Measurements from ENCODE around the gene PLCG1. TPM values are rescaled to one million over a fixed set of nuclear protein-coding genes. Genes with fewer than 3 reads are reported as not detected.

The PLCG1 gene
- total and polyA plus RNA-seq, 2 donors (not counting 3 experiments of a cell fraction or from before 2014, with no cell fraction given) = 164 to 224 TPM

DNA sequence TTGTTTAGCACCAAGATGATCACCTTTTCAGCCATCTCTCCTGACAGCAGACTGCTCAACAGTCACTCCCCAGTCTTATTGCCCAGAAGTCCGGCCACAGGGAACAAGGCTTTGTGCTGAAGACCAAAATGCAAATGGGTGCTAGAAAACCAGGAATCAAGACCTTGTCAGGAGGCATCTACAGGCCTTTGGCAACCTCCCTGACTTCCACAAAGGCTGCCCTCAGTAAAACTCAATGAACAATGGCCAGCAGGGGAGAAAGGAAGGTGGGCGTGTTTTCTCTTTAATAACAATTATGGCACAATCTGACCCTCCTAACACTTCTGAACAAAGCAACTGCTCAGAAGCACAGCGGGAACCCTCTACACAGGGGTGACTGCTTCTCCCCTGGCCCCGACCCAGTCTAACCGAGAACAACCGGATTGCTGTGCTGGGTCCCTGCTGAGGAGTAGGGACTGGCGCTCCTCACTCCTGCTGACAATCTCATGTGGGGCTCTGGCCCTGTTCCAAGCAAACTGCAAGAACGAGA is 41.6 kb downstream of the PLCG1 start:
- no peak overlapping the region for H3K27ac ChIP-seq (ENCODE audit: insufficient read depth, low read depth, low read length)
- no peaks in the 10 kb centered on the region for H4K20me1 ChIP-seq (replicated peaks; ENCODE audit: control insufficient read depth, extremely low read depth, insufficient read depth, low read length)
- no peak overlapping the region for H3K4me2 ChIP-seq (ENCODE audit: insufficient read depth, low read length)
- no TSS peak for BruUV-seq (replicated peaks)
- dilution Hi-C loops (cut with MboI; ENCODE audit: extremely low pct_ligation_motif_present, low sequenced_read_pairs) (no loop called here), intact Hi-C loops (cut with micrococcal nuclease) (no loop called here)
- TF ChIP-seq CTCF (IDR thresholded peaks at IDR 0.05; ENCODE audit: extremely low read depth in 1 of 2, insufficient read depth in 1 of 2, low read depth in 1 of 2, low read length in 2 of 2) (peak in 1 of 2 donors; percentile 9), MAX (IDR thresholded peaks at IDR 0.05; ENCODE audit: insufficient read depth, insufficient read length) (no peak)
- DNase-seq (ENCODE audit: low read depth, low spot score) (peak; percentile 63), FAIRE-seq (peak; percentile 57)
- CTCF ChIA-PET = interaction anchor here (0.6 to 1.7 kb wide), 4 partner anchors 151 to 232 kb away, joined by 3 to 8 read pairs (median 3); partner anchors contain the start of gene LPIN3
- no peak overlapping the region for H3K9ac ChIP-seq (replicated peaks; ENCODE audit: extremely low read depth, insufficient read depth, low read length)
- peaks cover 4% of the 10 kb centered on the region for H3K4me1 ChIP-seq (ENCODE audit: control insufficient read depth, extremely low read depth, insufficient read depth, low read length)
- H3K79me2 ChIP-seq (ENCODE audit: control insufficient read depth, insufficient read depth, low read length) = no peaks in the 10 kb centered on the region
- no peaks in the 10 kb centered on the region for H3K9me3 ChIP-seq (replicated peaks; ENCODE audit: control insufficient read depth, insufficient read depth, low read length)
- H3K36me3 ChIP-seq (ENCODE audit: control insufficient read depth in 2 of 2, extremely low read depth in 1 of 2, insufficient read depth in 2 of 2, low read length in 2 of 2) = peaks cover 8 to 28% of the 10 kb centered on the region in 2 experiments
- H3K4me3 ChIP-seq (replicated peaks in 1 of 3; ENCODE audit: insufficient read depth in 1 of 3, low read depth in 1 of 3, low read length in 3 of 3) = no peak overlapping the region
- H3K9me1 ChIP-seq (replicated peaks; ENCODE audit: control insufficient read depth, extremely low read depth, insufficient read depth, low read length) = no peaks in the 10 kb centered on the region
- no peaks in the 10 kb centered on the region for H3K27me3 ChIP-seq (ENCODE audit: control insufficient read depth in 2 of 2, insufficient read depth in 2 of 2, low read length in 2 of 2)
- POLR2A ChIA-PET = no interaction called here
- H2AFZ ChIP-seq (ENCODE audit: low read depth, low read length) = no peak overlapping the region

- intact Hi-C loops (cut with micrococcal nuclease) = no loop called here
- H3K79me2 ChIP-seq (ENCODE audit: control insufficient read depth, insufficient read depth, low read length) = no peaks in the 10 kb centered on the region
Observed at GRCh38 chr20:41179961-41180360, 42.6 kb downstream of the PLCG1 start.

More at GRCh38 chr20:41179961-41180360, 42.6 kb downstream of the PLCG1 start:
- Histone ChIP-seq H3K36me3 (ENCODE audit: control insufficient read depth in 2 of 2, extremely low read depth in 1 of 2, insufficient read depth in 2 of 2, low read length in 2 of 2) (peaks cover 0 to 18% of the 10 kb centered on the region in 2 experiments), H3K4me1 (ENCODE audit: control insufficient read depth, extremely low read depth, insufficient read depth, low read length) (peaks cover 4% of the 10 kb centered on the region), H3K9ac (replicated peaks; ENCODE audit: extremely low read depth, insufficient read depth, low read length) (no peak overlapping the region), H3K27me3 (ENCODE audit: control insufficient read depth in 2 of 2, insufficient read depth in 2 of 2, low read length in 2 of 2) (no peaks in the 10 kb centered on the region), H3K9me1 (replicated peaks; ENCODE audit: control insufficient read depth, extremely low read depth, insufficient read depth, low read length) (no peaks in the 10 kb centered on the region), H2AFZ (ENCODE audit: low read depth, low read length) (no peak overlapping the region), H3K9me3 (replicated peaks; ENCODE audit: control insufficient read depth, insufficient read depth, low read length) (no peaks in the 10 kb centered on the region), H4K20me1 (replicated peaks; ENCODE audit: control insufficient read depth, extremely low read depth, insufficient read depth, low read length) (no peaks in the 10 kb centered on the region), H3K4me3 (replicated peaks in 1 of 3; ENCODE audit: insufficient read depth in 1 of 3, low read depth in 1 of 3, low read length in 3 of 3) (no peak overlapping the region), H3K27ac (ENCODE audit: insufficient read depth, low read depth, low read length) (no peak overlapping the region), H3K4me2 (ENCODE audit: insufficient read depth, low read length) (no peak overlapping the region)
- POLR2A ChIA-PET = no interaction called here
- FAIRE-seq (no peak), DNase-seq (ENCODE audit: low read depth, low spot score) (no peak)
- dilution Hi-C loops (cut with MboI; ENCODE audit: extremely low pct_ligation_motif_present, low sequenced_read_pairs) = no loop called here
- TF ChIP-seq GATA2 (IDR thresholded peaks at IDR 0.05; ENCODE audit: insufficient read depth, insufficient read length, low read depth, low read length) = no peak
- BruUV-seq (replicated peaks) = no TSS peak
- CTCF ChIA-PET = interaction anchor here (0.9 to 1.7 kb wide), 4 partner anchors 52 to 161 kb away, joined by 3 to 8 read pairs (median 5); partner anchors contain the start of gene LPIN3

All from endothelial cell of umbilical vein (primary cell).